ENCODE measurements around the gene CHST12.
"Not testable (repeated sequence)": the region's sequence is repeated elsewhere in the genome, so short reads cannot be mapped to it uniquely, and the experiment has no call there.

CHST12 gene

DNA sequence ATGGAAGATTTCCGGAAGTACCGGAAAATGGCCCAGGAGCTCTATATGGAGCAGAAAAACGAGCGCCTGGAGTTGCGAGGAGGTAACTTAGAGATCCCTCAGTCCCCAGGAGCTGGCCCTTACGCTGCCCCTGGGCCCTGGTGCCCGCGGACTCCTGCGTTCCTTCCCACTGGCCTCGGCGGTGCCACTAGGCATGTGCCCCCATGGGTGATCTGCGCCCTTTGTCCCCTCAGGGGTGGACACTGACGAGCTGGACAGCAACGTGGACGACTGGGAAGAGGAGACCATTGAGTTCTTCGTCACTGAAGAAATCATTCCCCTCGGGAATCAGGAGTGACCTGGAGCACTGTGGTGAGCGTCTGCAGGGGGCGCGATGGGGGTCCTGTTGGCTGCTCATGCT lies 24.2 kb upstream of the CHST12 start:
- DNase-seq: no peak

DNA sequence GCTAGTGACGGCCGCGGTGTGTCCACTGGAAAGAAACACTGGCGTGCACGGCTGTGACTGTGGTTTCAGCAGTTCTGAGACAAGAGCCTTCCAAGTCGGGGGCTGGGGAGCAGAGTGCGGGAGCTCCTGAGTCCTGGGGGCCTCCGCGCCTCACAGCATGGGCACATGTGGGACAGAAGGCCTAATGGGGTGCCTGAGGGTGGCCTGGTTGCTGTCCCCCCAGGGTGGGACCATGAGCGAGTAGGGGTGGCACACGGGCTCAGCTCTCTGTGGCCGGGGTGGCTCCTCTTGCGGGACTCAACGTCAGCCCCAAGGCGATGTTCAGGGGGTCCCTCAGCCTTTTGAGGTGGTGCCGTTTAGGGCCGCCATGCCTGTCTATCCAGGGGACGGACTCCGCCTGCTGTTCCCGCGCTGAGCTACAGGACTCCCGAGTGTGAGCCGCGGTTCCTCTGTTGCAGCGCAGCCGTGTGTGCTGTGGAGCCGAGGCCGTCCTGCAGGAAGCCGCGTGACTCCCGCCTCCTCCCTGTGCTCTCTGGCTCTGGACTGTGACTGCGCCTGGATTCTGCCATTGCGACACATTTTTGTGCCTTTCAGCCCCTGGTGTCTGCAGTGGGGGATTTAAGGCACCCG lies 23.5 kb upstream of the CHST12 start:
- no peak for DNase-seq

DNA sequence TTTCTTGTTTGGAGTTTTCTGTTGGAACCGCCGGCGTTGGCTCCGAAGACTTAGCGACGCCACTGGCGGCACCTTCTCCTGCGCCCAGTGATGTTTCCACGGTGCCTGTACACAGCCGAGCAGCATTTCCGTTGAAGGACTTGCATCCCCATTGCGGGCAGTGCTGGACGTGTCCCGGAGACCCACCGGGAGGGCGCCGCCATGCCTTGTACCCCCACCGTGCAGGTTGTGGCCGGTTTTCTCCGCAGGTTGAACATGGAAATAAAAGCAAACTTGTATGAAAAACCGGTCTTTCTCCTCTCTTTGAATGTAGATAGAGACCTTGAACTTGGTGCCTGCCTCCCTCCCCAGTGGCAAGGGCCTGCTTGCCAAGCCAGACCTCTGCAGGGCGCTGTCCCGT lies 22.9 kb upstream of the CHST12 start:
- no peak for DNase-seq

DNA sequence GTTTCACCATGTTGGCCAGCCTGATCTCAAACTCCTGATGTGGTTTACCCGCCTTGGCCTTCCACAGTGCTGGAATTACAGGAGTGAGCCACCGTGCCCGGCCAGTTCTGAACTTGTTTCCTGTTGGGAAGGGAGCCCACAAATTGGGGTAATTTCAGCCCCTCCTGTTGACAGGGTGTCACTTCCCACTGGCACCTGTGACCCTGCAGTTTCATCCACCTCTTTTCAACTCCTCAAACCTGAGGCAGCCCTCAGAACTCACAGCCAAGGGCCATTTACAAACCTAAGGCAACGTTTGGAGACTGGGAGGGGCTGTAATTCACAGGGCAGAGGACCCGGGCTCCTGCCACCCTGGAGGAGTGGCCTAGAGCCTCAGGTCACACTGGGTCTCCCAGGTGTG lies 22.2 kb upstream of the CHST12 start:
- no peak for DNase-seq

DNA sequence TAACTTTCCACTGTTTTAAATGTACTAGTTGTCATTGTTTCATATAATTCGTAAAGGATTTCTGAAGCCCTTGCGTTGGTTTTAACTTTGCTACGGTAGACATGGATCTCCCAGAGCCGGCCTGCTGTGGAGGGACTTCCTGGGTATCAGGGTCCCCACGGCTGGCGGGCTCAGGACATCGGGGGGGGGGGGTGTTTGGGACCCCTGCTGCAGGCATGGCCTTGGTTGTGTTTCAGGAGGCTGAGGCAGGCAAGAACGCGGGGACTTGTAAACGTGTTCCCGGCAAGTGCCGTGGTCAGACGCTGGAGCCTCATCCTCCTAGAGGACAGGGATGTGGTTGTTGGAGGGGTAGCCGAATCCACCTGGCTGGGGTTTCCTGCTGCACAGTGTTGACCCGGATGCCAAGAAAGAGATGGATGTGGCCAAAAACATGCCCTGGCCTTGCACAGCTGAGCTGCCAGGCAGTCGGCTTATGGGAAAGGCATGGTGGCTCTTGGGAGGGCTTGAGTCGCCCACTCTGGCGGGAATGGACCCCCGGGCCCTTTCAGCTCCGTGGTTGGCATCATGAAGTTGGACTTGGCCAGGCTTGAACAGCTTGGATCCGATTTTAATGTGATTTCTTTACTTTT lies 21.4 kb upstream of the CHST12 start:
- DNase-seq: no peak

DNA sequence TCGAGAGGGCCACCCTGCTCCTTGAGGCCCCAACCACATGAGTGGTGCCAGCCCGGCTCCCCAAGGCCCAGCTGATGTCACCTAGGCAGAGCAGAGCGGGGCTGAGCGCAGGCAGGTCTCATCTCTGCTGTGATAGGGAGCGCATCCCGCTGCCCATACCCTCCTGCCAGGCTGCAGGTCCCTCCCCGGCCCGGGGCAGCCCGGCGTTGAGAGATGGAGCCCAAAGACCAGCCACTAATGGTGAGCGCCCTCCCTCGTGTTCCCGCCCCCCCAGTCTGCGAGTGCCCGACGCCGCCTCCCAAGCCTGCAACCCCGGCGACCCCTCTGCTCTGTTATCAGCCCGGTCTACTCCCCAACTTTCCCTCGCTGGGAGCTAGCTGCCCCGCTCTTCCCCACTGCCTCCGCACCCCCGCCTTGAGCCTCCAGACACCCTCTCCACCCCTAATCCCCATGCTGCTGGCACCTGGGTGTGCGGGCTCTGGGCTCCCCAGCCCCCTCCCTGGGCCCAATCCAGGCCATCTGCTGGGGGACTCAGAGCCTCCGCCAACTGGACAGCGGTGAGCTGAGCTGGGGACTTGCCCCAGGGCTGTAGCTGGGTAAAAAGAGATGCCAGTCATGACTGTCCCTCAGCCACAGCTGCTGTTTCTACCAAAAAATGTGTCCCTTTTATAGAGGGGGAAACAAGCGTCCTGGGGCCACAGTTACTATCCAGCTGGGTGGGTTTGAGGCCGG lies 19.7 kb upstream of the CHST12 start:
- DNase-seq: no peak

DNA sequence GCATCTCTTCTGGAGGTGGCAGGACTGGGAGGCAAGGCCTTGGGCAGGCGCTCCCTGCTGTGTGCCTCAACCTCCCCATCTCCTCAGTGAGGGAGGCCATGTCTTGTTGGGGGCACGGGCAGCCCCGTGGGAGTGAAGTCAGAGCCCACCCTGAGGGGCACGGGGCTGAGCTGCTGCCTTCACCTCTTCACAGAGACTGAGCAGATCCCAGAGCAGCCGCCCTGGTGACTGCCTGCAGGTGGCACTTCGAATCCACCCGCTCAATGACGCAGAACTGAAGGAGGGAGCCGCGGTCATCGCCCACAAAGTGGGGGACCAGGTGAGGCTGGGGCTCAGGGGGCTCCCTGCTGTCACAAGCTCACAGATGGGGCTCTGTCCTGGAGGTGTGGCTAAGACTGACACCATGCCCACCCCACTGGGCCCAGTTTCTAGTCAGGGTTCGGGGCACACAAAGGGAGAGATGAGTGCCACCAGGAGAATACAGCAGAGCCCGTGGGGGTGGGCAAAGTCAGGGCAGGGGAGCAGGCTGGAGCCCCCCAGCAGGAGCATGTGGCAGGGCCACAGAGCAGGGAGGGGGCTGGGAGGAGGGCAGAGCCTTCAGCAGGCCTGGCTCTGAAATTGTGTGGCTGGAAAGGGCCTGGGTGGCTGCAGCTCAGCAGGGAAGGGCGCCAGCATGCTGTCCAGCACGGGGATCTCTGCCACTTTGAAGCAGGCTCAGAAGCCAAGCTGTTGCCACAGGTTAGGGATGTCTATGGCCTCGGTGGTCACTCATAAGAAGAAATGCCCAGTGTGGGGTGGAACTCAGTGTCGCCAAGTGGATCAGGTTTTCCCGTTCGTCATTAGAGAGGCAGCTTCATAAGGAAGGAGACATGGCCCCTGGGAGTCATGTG lies 18.8 kb upstream of the CHST12 start:
- DNase-seq: no peak

DNA sequence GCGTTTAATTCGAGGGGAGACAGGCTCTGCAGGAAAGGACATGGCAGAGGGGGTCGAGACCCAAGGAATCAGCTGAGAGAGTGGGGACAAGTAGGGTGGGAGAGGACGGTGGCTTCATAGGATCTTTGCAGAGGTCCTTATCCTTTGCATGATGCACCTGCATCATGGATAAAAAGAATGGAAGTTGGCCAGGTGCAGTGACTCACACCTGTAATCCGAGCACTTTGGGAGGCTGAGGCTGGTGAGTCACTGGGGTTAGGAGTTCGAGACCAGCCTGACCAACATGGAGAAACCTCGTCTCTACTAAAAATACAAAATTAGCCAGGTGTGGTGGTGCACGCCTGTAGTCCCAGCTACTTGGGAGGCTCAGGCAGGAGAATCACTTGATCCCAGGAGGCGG lies 17.3 kb upstream of the CHST12 start:
- DNase-seq: not testable (repeated sequence)

DNA sequence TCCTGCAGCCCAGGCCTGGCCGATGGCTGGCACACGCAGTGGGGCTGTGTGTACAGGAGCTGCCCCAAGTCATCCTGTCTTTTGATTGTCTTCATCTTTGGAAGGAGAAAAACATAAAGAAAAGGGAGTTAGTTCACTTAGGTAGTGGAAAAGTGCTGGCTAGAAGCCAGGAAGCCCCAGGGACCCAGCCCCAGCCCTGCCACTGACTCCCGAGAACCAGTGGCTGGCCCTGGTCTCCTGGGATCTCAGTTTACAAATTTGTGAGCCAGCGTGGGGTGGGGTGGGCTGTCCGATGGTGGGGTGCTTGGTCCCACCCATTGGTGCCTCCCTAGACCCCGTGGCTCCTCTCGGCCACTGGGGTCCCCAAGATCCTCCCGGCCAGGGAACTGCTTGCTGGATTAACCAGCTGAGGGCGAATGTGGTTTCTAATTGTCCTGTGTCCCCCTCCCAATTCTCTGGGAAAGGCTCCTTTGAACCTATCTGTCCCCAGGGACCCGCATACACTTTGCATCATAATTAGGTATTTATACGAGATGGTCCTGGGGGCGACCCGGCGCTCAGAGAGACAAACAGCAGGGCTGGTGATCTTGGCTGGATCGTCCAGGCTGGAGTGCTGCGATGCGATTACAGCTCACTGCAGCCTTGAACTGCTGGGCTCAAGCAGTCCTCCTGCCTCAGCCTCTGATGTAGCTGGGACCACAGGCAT lies 16.3 kb upstream of the CHST12 start:
- DNase-seq: no peak

DNA sequence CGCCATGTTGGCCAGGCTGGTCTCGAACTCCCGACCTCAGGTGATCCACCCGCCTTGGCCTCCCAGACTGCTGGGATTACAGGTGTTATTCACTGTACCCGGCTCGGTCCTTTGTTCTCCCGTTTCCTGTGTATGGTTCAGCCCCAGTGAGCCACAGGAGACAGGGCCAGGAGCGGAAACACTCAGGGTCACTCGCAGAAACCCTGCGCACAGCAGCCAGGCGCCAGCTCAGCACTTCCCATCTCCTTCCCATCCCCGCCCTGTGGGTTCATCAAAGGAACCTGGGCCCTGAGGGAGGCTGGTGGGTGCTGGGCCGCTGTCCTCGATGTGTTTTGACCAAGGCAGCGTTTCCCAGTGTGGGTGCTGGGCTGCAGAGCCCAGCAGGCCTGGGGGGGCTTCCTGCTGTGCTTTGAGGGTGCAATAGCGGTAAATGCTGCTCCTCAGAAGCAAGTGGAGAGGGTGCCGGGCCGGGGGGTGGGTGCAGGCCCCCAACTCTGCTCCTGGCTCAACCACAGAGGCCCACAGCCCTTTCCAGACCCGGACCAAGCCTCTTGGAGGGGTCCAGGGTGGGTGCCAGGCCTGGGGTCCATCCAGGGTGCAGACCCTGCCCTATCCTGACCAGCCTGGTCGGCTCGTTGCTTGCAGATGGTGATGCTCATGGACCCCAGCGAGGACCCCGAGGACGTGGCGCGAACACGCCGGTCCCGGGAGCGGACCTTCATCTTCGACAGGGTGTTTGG lies 15.3 kb upstream of the CHST12 start:
- no peak for DNase-seq

DNA sequence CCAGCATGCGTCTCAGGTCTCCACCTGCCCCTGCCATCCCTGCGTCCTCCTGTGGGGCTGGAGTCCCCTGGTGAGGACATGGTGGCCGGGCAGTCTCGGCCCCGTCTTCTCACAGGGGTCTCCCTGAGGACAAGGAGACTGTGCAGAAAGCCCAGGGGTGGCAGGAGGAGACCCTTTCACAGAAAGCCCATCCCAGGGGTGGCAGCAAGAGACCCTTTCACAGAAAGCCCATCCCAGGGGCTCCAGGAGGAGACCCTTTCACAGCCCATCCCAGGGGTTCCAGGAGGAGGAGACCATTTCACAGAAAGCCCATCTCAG lies 14.8 kb upstream of the CHST12 start:
- DNase-seq: no peak

DNA sequence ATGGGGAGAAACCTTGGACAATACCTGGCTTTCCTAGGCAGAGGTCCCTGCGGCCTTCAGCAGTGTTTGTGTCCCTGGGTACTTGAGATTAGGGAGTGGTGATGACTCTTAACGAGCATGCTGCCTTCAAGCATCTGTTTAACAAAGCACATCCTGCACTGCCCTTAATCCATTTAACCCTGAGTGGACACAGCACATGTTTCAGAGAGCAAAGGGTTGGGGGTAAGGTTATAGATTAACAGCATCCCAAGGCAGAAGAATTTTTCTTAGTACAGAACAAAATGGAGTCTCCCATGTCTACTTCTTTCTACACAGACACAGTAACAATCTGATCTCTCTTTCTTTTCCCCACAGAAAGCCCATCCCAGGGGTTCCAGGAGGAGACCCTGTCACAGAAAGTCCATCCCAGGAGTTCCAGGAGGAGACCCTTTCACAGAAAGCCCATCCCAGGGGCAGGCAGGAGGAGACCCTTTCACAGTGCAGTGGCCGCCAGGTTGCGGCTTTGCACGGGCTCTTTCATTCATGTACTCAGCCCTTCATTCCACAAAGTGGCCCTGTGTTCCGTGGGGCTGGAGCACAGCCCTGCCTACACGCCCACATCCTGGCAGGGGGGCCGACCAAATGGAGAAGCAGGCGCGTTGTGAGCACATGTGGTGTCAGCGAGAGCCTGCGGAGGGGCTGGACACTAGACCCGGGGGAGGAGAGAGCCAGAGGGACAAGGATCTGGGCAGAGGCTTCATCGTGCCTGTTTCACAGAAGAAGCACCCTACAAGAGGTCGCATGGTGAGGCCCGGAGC lies 13.2 kb upstream of the CHST12 start:
- not testable (repeated sequence) for DNase-seq

DNA sequence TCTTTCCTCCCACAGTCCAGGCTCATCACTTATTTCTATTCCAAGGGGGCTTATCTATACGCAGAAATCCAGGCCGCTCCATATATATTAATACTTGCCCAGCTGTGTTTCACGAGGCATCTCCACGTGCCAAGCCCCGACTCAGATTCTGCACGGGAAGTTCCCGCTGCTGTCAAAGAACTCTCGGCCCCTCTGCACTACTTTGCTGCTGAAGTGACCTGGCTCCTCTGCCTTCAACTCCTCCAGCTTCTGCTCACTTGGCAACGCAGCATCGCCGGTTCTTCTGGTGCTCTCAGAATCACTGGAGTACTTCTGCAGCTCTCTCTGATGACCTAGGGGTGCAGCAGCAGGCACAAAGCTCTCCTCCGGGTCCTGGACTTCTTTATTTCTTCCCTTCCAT lies 9.7 kb upstream of the CHST12 start:
- DNase-seq: no peak

DNA sequence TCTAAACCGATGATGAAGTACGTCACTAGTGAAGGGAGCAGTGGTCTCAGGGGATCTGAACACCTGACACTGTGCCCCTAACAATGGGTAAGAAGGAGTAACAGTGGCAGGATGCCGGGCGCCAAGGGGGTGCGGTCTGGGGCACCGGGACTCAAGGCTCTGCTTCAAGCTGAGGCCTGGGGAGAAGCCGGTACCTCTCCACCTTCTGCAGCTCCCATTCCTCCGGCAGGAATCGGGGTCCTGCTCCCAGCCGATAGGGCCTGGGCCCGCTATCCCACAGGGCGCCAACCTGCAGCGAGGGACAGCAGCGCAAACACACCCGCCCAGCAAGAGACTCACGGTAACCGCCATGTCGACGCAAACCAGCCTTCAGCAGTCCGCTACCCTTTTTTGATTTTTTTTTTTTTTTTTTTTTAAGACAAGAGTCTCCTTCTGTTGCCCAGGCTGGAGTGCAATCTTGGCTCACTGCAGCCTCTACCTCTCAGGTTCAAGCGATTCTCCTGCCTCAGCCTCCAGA lies 8.8 kb upstream of the CHST12 start:
- no peak for DNase-seq

DNA sequence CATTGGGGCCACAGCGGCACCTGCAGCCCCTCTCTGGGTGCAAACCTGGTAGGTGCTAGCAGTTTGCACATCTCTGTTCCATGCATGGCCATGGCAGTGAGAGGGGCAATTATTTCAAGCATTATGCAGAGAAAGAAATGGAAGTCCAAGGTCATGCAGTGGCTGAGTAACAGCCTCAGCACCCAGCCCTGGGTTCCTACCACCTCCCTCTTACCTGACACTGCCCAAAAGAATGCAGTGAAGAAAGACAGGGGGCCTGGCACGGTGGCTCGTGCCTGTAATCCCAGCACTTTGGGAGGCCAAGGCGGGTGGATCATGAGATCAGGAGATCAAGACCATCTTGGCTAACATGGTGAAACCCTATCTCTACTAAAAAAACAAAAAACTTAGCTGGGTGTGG lies 4.9 kb upstream of the CHST12 start:
- DNase-seq: no peak

DNA sequence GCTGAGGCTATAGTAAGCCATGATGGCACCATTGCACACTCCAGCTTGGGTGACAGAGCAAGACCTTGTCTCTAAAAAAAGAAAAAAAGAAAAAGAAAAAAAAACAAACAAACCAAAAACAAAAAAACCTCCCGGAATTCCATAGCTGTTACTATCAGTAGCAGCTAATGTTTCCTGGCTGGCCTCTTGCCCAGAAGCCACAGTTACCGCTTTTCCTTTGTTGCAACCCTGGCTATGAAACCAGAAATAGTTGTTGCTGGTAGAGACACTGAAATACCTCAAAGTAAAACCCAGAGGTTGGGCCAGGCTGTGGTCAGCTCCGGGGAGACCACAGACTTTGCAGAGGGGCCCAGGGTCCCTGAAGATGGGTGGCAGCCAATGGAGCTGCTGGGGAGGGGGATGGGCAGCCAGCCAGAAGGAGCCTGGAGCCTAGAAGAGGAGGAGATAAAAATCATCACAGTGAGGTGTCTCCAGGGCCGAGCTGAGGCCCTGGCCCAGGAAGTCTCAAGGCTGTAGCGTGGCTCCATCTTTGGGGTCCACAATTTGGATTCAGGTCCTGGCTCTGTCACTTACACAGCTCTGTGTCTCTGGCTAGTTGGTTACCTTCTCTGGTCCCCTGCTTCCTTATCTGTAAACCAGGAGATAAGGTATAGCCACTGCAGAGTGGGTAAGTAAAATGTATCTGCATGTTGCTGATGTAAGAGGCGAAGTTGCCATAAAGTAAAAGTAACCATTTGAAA lies 3.4 kb upstream of the CHST12 start:
- no peak for DNase-seq

DNA sequence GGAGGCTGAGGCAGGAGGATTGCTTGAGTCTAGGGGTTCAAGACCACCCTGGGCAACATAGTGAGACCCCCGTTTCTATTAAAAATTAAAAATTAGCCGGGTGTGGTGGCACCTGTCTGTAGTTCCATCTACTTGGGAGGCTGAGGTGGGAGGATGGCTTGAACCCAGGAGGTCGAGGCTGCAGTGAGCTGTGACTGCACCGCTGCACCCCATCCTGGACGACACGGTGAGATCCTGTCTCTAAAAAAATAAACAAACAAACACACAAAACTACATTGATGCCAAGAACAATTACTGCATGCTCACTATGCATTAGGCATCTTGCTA lies 761 bp upstream of the CHST12 start:
- DNase-seq: no peak

DNA sequence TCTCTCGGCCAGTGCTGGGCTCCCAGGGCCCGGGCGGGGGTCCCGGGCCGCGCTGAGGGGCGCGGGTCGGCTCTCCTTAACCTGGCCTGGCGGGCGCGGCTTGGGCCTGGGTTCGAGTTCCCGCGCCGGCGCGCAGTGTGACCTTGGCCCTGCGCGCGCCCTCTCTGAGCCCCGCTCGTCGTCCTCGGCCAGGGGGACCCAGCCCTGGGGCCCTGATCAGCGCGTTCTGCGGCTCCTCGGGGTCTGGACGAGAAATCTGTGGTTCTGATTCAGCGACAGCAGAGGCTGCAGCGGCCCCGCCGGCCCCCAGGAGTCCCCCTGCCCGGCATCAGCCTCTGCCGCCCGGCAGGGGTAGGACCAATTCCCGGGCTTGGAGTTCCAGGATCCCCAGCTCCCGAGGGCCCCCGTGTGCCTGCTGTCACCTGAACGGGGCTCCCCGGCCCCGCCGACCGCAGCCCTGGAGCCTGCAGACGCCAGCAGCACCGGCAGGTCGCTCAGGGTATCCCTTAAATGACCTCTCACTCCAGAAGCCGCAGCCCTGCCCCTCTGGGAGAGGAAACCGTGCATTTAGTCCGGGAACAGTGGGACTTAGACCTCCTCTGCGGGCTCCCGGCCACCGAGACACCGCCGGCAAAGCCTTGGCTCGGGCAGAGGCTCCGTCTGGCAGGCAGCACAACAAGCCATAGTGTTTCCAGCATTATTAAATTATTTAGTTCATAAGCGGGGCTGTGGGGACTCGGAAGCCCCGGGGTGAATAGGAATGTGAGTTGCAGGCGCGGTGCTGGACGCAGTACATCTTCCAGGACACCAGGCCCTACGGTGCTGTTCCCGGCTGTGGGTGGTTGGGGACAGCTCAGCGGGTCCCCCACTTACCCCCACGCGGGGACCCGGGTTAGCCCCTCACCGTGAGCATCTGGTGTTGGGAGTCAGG lies 572 bp downstream of the CHST12 start:
- DNase-seq: no peak

DNA sequence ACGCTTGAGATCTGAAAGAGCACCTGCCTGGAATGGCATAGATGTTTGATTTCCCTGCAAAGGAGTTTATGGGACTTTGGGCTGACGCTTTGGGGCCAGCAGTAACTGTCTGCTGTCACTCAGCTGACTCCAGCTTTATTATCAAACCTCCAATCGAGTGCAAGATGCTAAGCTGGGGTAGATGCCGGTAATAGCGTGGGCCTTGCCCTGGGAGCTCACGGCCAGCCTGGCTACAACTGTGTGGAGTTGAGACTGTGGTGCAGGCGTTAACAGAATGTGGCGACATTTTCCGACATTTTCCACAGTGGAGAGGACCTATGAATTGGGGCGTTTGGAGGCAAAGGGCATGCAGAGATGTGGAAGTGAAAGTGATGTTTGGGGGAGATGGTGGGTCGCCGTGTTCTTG lies 1.3 kb downstream of the CHST12 start:
- DNase-seq: no peak
